DMS 273 treated with DMSO at 0.1 percent for 48 hours (cell line): ENCODE data around the gene FBLN1.

ENCODE experiments used
- DNase-seq: peaks from one replicate; lab custom pipeline; 2025; lab: John Stamatoyannopoulos, UW

Gene FBLN1

GRCh38 chr22:45504373-45505341 is 2.0 kb downstream of the FBLN1 start:
- DNase-seq, result no peak

- no peak for DNase-seq
These were observed 3.5 kb downstream of the FBLN1 start for GRCh38 chr22:45505991-45506747.

- no peak for DNase-seq
These were observed 4.2 kb downstream of the FBLN1 start for GRCh38 chr22:45506816-45507360.

GRCh38 chr22:45507798-45508197 is 5.1 kb downstream of the FBLN1 start:
- no peak for DNase-seq

GRCh38 chr22:45508814-45509213 is 6.1 kb downstream of the FBLN1 start:
- no peak for DNase-seq

- no peak for DNase-seq
These were observed 7.9 kb downstream of the FBLN1 start for GRCh38 chr22:45510376-45511232.

- DNase-seq, result no peak
These were observed 9.2 kb downstream of the FBLN1 start for GRCh38 chr22:45511847-45512261.

GRCh38 chr22:45512363-45512762 is 9.7 kb downstream of the FBLN1 start:
- no peak for DNase-seq

GRCh38 chr22:45515676-45516075 is 13.0 kb downstream of the FBLN1 start:
- DNase-seq, result no peak

GRCh38 chr22:45516163-45516562 is 13.5 kb downstream of the FBLN1 start:
- no peak for DNase-seq

- no peak for DNase-seq
These were observed 14.4 kb downstream of the FBLN1 start for GRCh38 chr22:45516923-45517675.

GRCh38 chr22:45518136-45518535 is 15.5 kb downstream of the FBLN1 start:
- DNase-seq, result no peak

GRCh38 chr22:45518580-45518991 is 15.9 kb downstream of the FBLN1 start:
- no peak for DNase-seq

GRCh38 chr22:45521178-45521577 is 18.5 kb downstream of the FBLN1 start:
- no peak for DNase-seq

- no peak for DNase-seq
These were observed 19.8 kb downstream of the FBLN1 start for GRCh38 chr22:45522462-45522861.

GRCh38 chr22:45524157-45524556 is 21.5 kb downstream of the FBLN1 start:
- DNase-seq, result no peak

GRCh38 chr22:45524966-45525365 is 22.3 kb downstream of the FBLN1 start:
- no peak for DNase-seq

- DNase-seq, result no peak
These were observed 22.8 kb downstream of the FBLN1 start for GRCh38 chr22:45525480-45525879.

GRCh38 chr22:45526281-45526680 is 23.6 kb downstream of the FBLN1 start:
- DNase-seq, result no peak

- no peak for DNase-seq
These were observed 24.2 kb downstream of the FBLN1 start for GRCh38 chr22:45526768-45527360.

- DNase-seq, result no peak
These were observed 24.8 kb downstream of the FBLN1 start for GRCh38 chr22:45527456-45527855.
